Esophagus muscularis mucosa (tissue), 4 donors: ENCODE results near the gene UBE2R2. TPM values are rescaled to one million over a fixed set of nuclear protein-coding genes. Genes with fewer than 3 reads are reported as not detected.
A peak's percentile ranks its signal among the peaks of the same experiment; 100 is the strongest.
"Not testable (repeated sequence)": the region's sequence is repeated elsewhere in the genome, so short reads cannot be mapped to it uniquely, and the experiment has no call there.

Experiments
- DNase-seq: peaks from one replicate; pipeline ENCODE4 v3.0.0-alpha.2; 2017; ENCODE audit errors: extremely low spot score
- H3K27ac ChIP-seq, 4 donors: fragments of 200-600 bp; sonication (generic); replicated peaks in 1 of 4; 1 replicate in 3 of 4; 2 replicates in 1 of 4; pipeline ENCODE4 v1.5.1; 2016 to 2019; ENCODE audit warnings: mild to moderate bottlenecking in 1 of 4
- H3K27me3 ChIP-seq, 4 donors: fragments of 200-600 bp; sonication (generic); one replicate each; pipeline versions ENCODE4 v1.5.1 to v1.6.0; 2016 to 2019
- H3K36me3 ChIP-seq, 4 donors: fragments of 200-600 bp; sonication (generic); one replicate each; pipeline ENCODE4 v1.5.1; 2016 to 2019
- H3K4me1 ChIP-seq, 4 donors: fragments of 200-600 bp; sonication (generic); one replicate each; pipeline ENCODE4 v1.5.1; 2016 to 2019
- H3K4me3 ChIP-seq, 4 donors: fragments of 200-600 bp; sonication (generic); 1 replicate in 2 of 4; 2 replicates in 2 of 4; pipeline ENCODE4 v1.5.1; 2016 to 2019; ENCODE audit warnings: mild to moderate bottlenecking in 4 of 4, moderate library complexity in 1 of 4
- H3K9me3 ChIP-seq, 4 donors: fragments of 200-600 bp; sonication (generic); 1 replicate in 3 of 4; 2 replicates in 1 of 4; pipeline ENCODE4 v1.5.1; 2016 to 2019
- CTCF ChIP-seq, 3 experiments: fragments of 200-600 bp in 2 of 3; fragments of 450-650 bp in 1 of 3; sonication (generic) in 2 of 3; IDR thresholded peaks; one replicate each; pipeline ENCODE4 v1.5.1; 2017 to 2019; ENCODE audit warnings: antibody characterized with exemption in 3 of 3, mild to moderate bottlenecking in 2 of 3, moderate library complexity in 1 of 3
- EP300 ChIP-seq: sonication (generic); formaldehyde crosslinking; IDR thresholded peaks from one replicate; pipeline ENCODE4 v1.6.1; 2017; ENCODE audit warnings: antibody characterized with exemption
- POLR2A ChIP-seq: fragments of 450-650 bp; IDR thresholded peaks from one replicate; pipeline ENCODE4 v1.6.1; 2017; ENCODE audit warnings: antibody characterized with exemption, moderate library complexity, mild to moderate bottlenecking, low read depth
- POLR2AphosphoS5 ChIP-seq, 2 donors: sonication (generic); formaldehyde crosslinking; IDR thresholded peaks; one replicate each; pipeline ENCODE4 v1.6.1; 2017; ENCODE audit warnings: antibody characterized with exemption in 2 of 2
- WGBS: methylation state at CpG from one replicate; pipeline ENCODE4 v1.1.5; 2018; 5-methylcytosine and 5-hydroxymethylcytosine counted together
- intact Hi-C: fragments of 100-400 bp; cut with DNase I; formaldehyde crosslinking; loops from one replicate; pipeline ENCODE4 v1.15.1; 2023
- total RNA-seq, 4 donors: library from RNA; depleted of rRNA; stranded (reverse); fragments of >200 nt; gene quantifications; one replicate each; pipeline versions ENCODE4 v1.1.0 to v1.2.1, GENCODE V29; 2016

Gene UBE2R2
- total RNA-seq, 4 donors from 2014 or later = 27.8 to 45.1 (median 34.4) TPM

GRCh38 chr9:33818847-33819500 is 2.0 kb downstream of the UBE2R2 start:
- 22% methylated on average over 4 of the region's 4 CpGs for WGBS
- TF ChIP-seq POLR2A = no peak
- no peak for TF ChIP-seq POLR2AphosphoS5 (IDR thresholded peaks at IDR 0.05)
- no peak for TF ChIP-seq EP300
- TF ChIP-seq CTCF (IDR thresholded peaks at IDR 0.05) = no peak
- H3K36me3 ChIP-seq = no peaks in the 10 kb centered on the region
- H3K27me3 ChIP-seq = no peaks in the 10 kb centered on the region
- H3K4me3 ChIP-seq = peak overlapping the region; percentile 79 to 94 (median 92)
- peaks cover 52 to 75% (median 72%) of the 10 kb centered on the region in 4 donors for H3K4me1 ChIP-seq
- intact Hi-C loops = no loop called here
- no peak for DNase-seq
- H3K27ac ChIP-seq = peak overlapping the region; percentile 96 to 100 (median 98)
- H3K9me3 ChIP-seq = no peaks in the 10 kb centered on the region

- Histone ChIP-seq H3K27ac (peak overlapping the region in 3 of 4 donors; percentile 96 to 100 (median 98)), H3K36me3 (no peaks in the 10 kb centered on the region), H3K27me3 (no peaks in the 10 kb centered on the region), H3K9me3 (no peaks in the 10 kb centered on the region), H3K4me1 (peaks cover 42 to 72% (median 67%) of the 10 kb centered on the region in 4 donors), H3K4me3 (peak overlapping the region in 2 of 4 donors; percentile 91 to 93)
- 39% methylated on average over 4 of the region's 4 CpGs for WGBS
- DNase-seq = no peak
- TF ChIP-seq EP300 = no peak
- intact Hi-C loops = loop anchor here (10.0 kb wide), 1 partner anchor 95 kb away; no protein-coding TSS in a partner anchor
Observed at GRCh38 chr9:33820231-33820745, 3.3 kb downstream of the UBE2R2 start.

GRCh38 chr9:33823801-33824200 is 6.8 kb downstream of the UBE2R2 start:
- peak overlapping the region in 2 of 4 donors; percentile 12 to 15 for H3K27ac ChIP-seq

GRCh38 chr9:33827285-33827684 is 10.3 kb downstream of the UBE2R2 start:
- H3K4me3 ChIP-seq, H3K27me3 ChIP-seq, H3K9me3 ChIP-seq, H3K27ac ChIP-seq, DNase-seq, H3K36me3 ChIP-seq: not testable (repeated sequence)
- peaks cover 11 to 40% (median 34%) of the 10 kb centered on the region in 4 donors for H3K4me1 ChIP-seq
- intact Hi-C loops = loop anchor here (10.0 kb wide), 1 partner anchor 88 kb away; no protein-coding TSS in a partner anchor
- WGBS = over 99% methylated on average over 11 of the region's 11 CpGs

More at GRCh38 chr9:33823801-33824200, 6.8 kb downstream of the UBE2R2 start:
- no peak for DNase-seq
- TF ChIP-seq POLR2A (no peak), POLR2AphosphoS5 (IDR thresholded peaks at IDR 0.05) (no peak)
- H3K9me3 ChIP-seq = no peaks in the 10 kb centered on the region
- intact Hi-C loops = loop anchor here (10.0 kb wide), 1 partner anchor 91 kb away; no protein-coding TSS in a partner anchor
- H3K4me3 ChIP-seq = no peak overlapping the region
- H3K4me1 ChIP-seq = peaks cover 34 to 65% (median 58%) of the 10 kb centered on the region in 4 donors
- 57% methylated on average over 3 of the region's 3 CpGs for WGBS
- no peaks in the 10 kb centered on the region for H3K27me3 ChIP-seq
- H3K36me3 ChIP-seq = peaks cover 0 to 4% (median 2%) of the 10 kb centered on the region in 4 donors

- WGBS = 91% methylated on average over 17 of the region's 17 CpGs
- H3K4me1 ChIP-seq = peaks cover 0 to 35% (median 31%) of the 10 kb centered on the region in 4 donors
- not testable (repeated sequence) for DNase-seq, H3K27ac ChIP-seq, H3K9me3 ChIP-seq, H3K27me3 ChIP-seq, H3K4me3 ChIP-seq, H3K36me3 ChIP-seq
- intact Hi-C loops = loop anchor here (10.0 kb wide), 1 partner anchor 85 kb away; no protein-coding TSS in a partner anchor
Observed at GRCh38 chr9:33829641-33830230, 12.8 kb downstream of the UBE2R2 start.

GRCh38 chr9:33835625-33836260 is 18.8 kb downstream of the UBE2R2 start:
- H3K27me3 ChIP-seq = no peaks in the 10 kb centered on the region
- peaks cover 28 to 78% (median 70%) of the 10 kb centered on the region in 4 donors for H3K4me1 ChIP-seq
- peak overlapping the region; percentile 33 to 65 (median 44) for H3K27ac ChIP-seq
- WGBS = 85% methylated on average over 11 of the region's 11 CpGs
- intact Hi-C loops = no loop called here
- no peaks in the 10 kb centered on the region for H3K36me3 ChIP-seq
- no peaks in the 10 kb centered on the region for H3K9me3 ChIP-seq
- TF ChIP-seq CTCF (IDR thresholded peaks at IDR 0.05) (no peak), POLR2A (no peak), EP300 (no peak), POLR2AphosphoS5 (IDR thresholded peaks at IDR 0.05) (no peak)
- DNase-seq = no peak
- no peak overlapping the region for H3K4me3 ChIP-seq
